ENCODE measurements around the gene CCDC142.

DNA sequence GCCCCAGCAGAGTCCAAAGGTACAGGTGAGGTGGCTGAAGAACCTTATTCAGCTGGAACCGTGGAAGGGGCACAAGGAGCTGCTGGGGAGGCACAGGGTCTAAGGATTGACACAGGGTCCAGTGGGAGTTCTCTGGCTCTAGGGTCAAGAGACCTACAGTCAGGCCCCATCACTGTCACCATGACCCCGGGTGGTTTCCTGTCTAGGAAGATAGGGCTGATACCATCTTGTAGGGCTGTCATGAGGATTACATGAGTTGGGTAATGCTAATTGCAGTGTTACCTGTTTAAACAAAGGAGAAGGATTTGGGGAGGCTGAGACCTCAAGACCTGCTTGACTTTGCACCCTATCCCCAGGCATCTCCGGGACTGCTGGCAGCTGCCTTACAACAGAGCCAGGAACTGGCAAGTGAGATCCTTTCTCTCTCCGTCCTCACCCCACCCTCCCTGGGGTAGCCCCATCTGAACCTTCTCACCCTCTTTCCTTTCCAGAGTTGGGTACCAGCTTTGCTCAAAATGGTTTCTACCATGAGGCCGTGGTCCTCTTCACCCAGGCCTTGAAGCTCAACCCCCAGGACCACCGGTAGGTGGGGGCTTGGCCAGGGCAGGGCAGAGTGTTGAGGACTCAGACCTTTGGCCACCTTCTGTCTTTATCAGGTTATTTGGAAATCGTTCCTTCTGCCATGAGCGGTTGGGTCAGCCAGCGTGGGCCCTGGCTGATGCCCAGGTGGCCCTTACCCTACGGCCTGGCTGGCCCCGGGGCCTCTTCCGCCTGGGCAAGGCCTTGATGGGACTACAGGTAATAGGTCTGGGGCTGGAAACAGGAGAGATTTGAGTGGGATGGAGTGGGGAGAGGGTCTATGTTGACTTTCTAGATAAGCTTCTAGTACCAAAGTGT is 9.1 kb upstream of the CCDC142 start:
- TF ChIP-seq, protein P1, sequence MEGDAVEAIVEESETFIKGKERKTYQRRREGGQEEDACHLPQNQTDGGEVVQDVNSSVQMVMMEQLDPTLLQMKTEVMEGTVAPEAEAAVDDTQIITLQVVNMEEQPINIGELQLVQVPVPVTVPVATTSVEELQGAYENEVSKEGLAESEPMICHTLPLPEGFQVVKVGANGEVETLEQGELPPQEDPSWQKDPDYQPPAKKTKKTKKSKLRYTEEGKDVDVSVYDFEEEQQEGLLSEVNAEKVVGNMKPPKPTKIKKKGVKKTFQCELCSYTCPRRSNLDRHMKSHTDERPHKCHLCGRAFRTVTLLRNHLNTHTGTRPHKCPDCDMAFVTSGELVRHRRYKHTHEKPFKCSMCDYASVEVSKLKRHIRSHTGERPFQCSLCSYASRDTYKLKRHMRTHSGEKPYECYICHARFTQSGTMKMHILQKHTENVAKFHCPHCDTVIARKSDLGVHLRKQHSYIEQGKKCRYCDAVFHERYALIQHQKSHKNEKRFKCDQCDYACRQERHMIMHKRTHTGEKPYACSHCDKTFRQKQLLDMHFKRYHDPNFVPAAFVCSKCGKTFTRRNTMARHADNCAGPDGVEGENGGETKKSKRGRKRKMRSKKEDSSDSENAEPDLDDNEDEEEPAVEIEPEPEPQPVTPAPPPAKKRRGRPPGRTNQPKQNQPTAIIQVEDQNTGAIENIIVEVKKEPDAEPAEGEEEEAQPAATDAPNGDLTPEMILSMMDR (IDR thresholded peaks at IDR 0.05), result no peak
- TF ChIP-seq POLR2A (IDR thresholded peaks at IDR 0.05), result no peak

All from Peyer's patch (tissue), 4 donors.